Muscle layer of colon (tissue), 2 donors: ENCODE results near the gene EHBP1.
"Not testable (repeated sequence)": the region's sequence is repeated elsewhere in the genome, so short reads cannot be mapped to it uniquely, and the experiment has no call there.

Experiments used
- H3K27ac ChIP-seq: one replicate; pipeline ENCODE4 v1.7.0; 2013; ENCODE audit warnings: low read depth, mild to moderate bottlenecking, low read length, moderate library complexity
- H3K27me3 ChIP-seq, 2 donors: one replicate each; pipeline ENCODE4 v1.7.0; 2013; ENCODE audit warnings: low read length in 2 of 2, mild to moderate bottlenecking in 2 of 2; ENCODE audit not compliant: insufficient read depth in 2 of 2, control insufficient read depth in 1 of 2
- H3K36me3 ChIP-seq: one replicate; pipeline ENCODE4 v1.7.0; 2013; ENCODE audit warnings: mild to moderate bottlenecking, low read length; ENCODE audit not compliant: insufficient read depth
- H3K4me1 ChIP-seq: one replicate; pipeline ENCODE4 v1.7.0; 2013; ENCODE audit warnings: mild to moderate bottlenecking, low read length; ENCODE audit not compliant: insufficient read depth
- H3K4me3 ChIP-seq, 2 donors: one replicate each; pipeline ENCODE4 v1.7.0; 2013; ENCODE audit warnings: low read length in 2 of 2, low read depth in 1 of 2, mild to moderate bottlenecking in 1 of 2, moderate library complexity in 1 of 2
- H3K9ac ChIP-seq: one replicate; pipeline ENCODE4 v1.7.0; 2013; ENCODE audit warnings: low read length
- H3K9me3 ChIP-seq: one replicate; pipeline ENCODE4 v1.7.0; 2013; ENCODE audit warnings: mild to moderate bottlenecking, low read length
- donor health status: abdominal sarcoma.
- donor health status: Adenocarcinoma of cecum.

Gene EHBP1

GRCh38 chr2:62740221-62740620 lies 34.7 kb downstream of the EHBP1 start:
- Histone ChIP-seq H3K36me3 (no peaks in the 10 kb centered on the region), H3K9me3 (no peaks in the 10 kb centered on the region), H3K9ac (no peak overlapping the region), H3K27me3 (no peaks in the 10 kb centered on the region), H3K4me1 (peaks cover 55% of the 10 kb centered on the region), H3K27ac (no peak overlapping the region), H3K4me3 (no peak overlapping the region)

GRCh38 chr2:62741127-62741526 lies 35.6 kb downstream of the EHBP1 start:
- Histone ChIP-seq H3K9ac (no peak overlapping the region), H3K27ac (no peak overlapping the region), H3K4me3 (no peak overlapping the region), H3K9me3 (no peaks in the 10 kb centered on the region), H3K27me3 (no peaks in the 10 kb centered on the region), H3K36me3 (no peaks in the 10 kb centered on the region), H3K4me1 (peaks cover 62% of the 10 kb centered on the region)

- Histone ChIP-seq H3K9ac (no peak overlapping the region), H3K4me1 (peaks cover 61% of the 10 kb centered on the region), H3K27me3 (no peaks in the 10 kb centered on the region), H3K36me3 (no peaks in the 10 kb centered on the region), H3K4me3 (no peak overlapping the region), H3K9me3 (no peaks in the 10 kb centered on the region), H3K27ac (no peak overlapping the region)
These were observed 36.6 kb downstream of the EHBP1 start for GRCh38 chr2:62741954-62742722.

GRCh38 chr2:62743506-62743905 lies 38.0 kb downstream of the EHBP1 start:
- H3K4me1 ChIP-seq, result peaks cover 55% of the 10 kb centered on the region
- no peaks in the 10 kb centered on the region for H3K9me3 ChIP-seq
- H3K27ac ChIP-seq, result no peak overlapping the region
- H3K27me3 ChIP-seq, result no peaks in the 10 kb centered on the region
- no peak overlapping the region for H3K4me3 ChIP-seq
- H3K36me3 ChIP-seq, result no peaks in the 10 kb centered on the region
- no peak overlapping the region for H3K9ac ChIP-seq

GRCh38 chr2:62744603-62745002 lies 39.1 kb downstream of the EHBP1 start:
- Histone ChIP-seq H3K9me3 (no peaks in the 10 kb centered on the region), H3K9ac (no peak overlapping the region), H3K4me3 (no peak overlapping the region), H3K27ac (no peak overlapping the region), H3K27me3 (no peaks in the 10 kb centered on the region), H3K4me1 (peaks cover 49% of the 10 kb centered on the region), H3K36me3 (no peaks in the 10 kb centered on the region)

GRCh38 chr2:62745891-62746481 lies 40.5 kb downstream of the EHBP1 start:
- Histone ChIP-seq H3K36me3 (no peaks in the 10 kb centered on the region), H3K9me3 (no peaks in the 10 kb centered on the region), H3K4me1 (peaks cover 40% of the 10 kb centered on the region), H3K4me3 (no peak overlapping the region), H3K27ac (no peak overlapping the region), H3K9ac (no peak overlapping the region), H3K27me3 (no peaks in the 10 kb centered on the region)

- Histone ChIP-seq H3K27ac (no peak overlapping the region), H3K9me3 (no peaks in the 10 kb centered on the region), H3K4me1 (peaks cover 36% of the 10 kb centered on the region), H3K27me3 (no peaks in the 10 kb centered on the region), H3K4me3 (no peak overlapping the region), H3K36me3 (no peaks in the 10 kb centered on the region), H3K9ac (no peak overlapping the region)
These were observed 41.7 kb downstream of the EHBP1 start for GRCh38 chr2:62747169-62747568.

GRCh38 chr2:62747876-62748275 lies 42.4 kb downstream of the EHBP1 start:
- Histone ChIP-seq H3K36me3 (no peaks in the 10 kb centered on the region), H3K9ac (no peak overlapping the region), H3K9me3 (no peaks in the 10 kb centered on the region), H3K27ac (no peak overlapping the region), H3K27me3 (no peaks in the 10 kb centered on the region), H3K4me3 (no peak overlapping the region), H3K4me1 (peaks cover 36% of the 10 kb centered on the region)

- not testable (repeated sequence) for H3K27me3 ChIP-seq, H3K9ac ChIP-seq, H3K4me3 ChIP-seq, H3K27ac ChIP-seq, H3K36me3 ChIP-seq, H3K9me3 ChIP-seq
- peaks cover 25% of the 10 kb centered on the region for H3K4me1 ChIP-seq
These were observed 43.6 kb downstream of the EHBP1 start for GRCh38 chr2:62749111-62749510.

GRCh38 chr2:62757029-62757428 lies 51.5 kb downstream of the EHBP1 start:
- Histone ChIP-seq H3K9me3 (no peaks in the 10 kb centered on the region), H3K27ac (no peak overlapping the region), H3K9ac (no peak overlapping the region), H3K27me3 (no peaks in the 10 kb centered on the region), H3K4me3 (no peak overlapping the region), H3K36me3 (no peaks in the 10 kb centered on the region), H3K4me1 (peaks cover 11% of the 10 kb centered on the region)

- Histone ChIP-seq H3K4me3 (no peak overlapping the region), H3K9ac (no peak overlapping the region), H3K36me3 (no peaks in the 10 kb centered on the region), H3K9me3 (no peaks in the 10 kb centered on the region), H3K27me3 (no peaks in the 10 kb centered on the region), H3K27ac (no peak overlapping the region), H3K4me1 (peaks cover 26% of the 10 kb centered on the region)
These were observed 54.5 kb downstream of the EHBP1 start for GRCh38 chr2:62760026-62760425.

GRCh38 chr2:62760555-62760954 lies 55.0 kb downstream of the EHBP1 start:
- no peak overlapping the region for H3K9ac ChIP-seq
- no peaks in the 10 kb centered on the region for H3K27me3 ChIP-seq
- H3K27ac ChIP-seq, result no peak overlapping the region
- no peaks in the 10 kb centered on the region for H3K36me3 ChIP-seq
- no peaks in the 10 kb centered on the region for H3K9me3 ChIP-seq
- H3K4me3 ChIP-seq, result no peak overlapping the region
- peaks cover 26% of the 10 kb centered on the region for H3K4me1 ChIP-seq
